NCI-H1092 (cell line): ENCODE results near the gene CCDC183.
"Not testable (repeated sequence)": the region's sequence is repeated elsewhere in the genome, so short reads cannot be mapped to it uniquely, and the experiment has no call there.

ENCODE experiments used
- DNase-seq: peaks from one replicate; lab custom pipeline; 2025; lab: John Stamatoyannopoulos, UW

Gene CCDC183

GRCh38 chr9:136824496-136825225 is 28.5 kb downstream of the CCDC183 start:
- DNase-seq: no peak

DNA sequence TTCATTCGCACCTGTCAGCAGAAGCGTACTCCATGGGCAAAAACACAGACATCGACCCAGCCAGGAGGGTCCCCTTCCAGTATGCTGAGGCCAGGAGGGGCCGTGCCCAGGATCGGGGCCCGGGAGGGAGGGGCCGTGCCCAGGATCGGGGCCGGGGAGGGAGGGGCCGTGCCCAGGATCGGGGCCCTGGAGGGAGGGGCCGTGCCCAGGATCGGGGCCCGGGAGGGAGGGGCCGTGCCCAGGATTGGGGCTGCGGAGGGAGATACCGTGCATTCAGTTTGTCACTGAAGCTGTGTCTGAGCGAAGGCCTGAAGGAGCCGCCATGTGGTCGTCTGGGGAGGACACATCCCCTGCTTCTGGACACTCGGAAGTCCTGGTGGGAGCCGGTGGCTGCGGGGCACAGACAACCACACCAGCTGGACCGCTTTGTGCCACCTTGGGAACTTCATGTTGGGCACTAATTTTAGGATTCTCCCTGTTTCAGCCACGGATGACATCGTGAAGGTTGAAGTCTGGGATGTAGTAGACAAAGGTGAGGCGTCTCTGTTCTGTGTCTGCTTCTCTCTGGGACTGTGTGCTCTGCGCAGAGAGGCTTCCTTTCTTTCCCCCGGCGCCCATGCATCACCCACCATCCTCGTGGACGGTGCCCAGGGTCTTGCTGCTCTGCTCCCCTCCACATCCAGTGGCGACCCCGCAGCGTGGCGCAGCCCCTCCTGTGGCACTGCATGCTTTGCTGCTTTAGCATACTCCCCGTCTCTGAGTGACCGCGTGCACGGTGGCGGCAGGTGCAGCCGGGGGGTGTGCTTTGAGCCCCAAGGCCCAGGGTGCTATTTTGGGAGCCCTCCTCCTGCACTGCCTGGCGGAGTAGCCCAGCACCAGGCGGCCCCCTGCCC is 29.4 kb downstream of the CCDC183 start:
- no peak for DNase-seq

GRCh38 chr9:136826188-136826541 is 30.0 kb downstream of the CCDC183 start:
- DNase-seq: no peak

GRCh38 chr9:136826703-136827582 is 30.8 kb downstream of the CCDC183 start:
- no peak for DNase-seq

GRCh38 chr9:136827794-136828473 is 31.8 kb downstream of the CCDC183 start:
- DNase-seq: no peak

- DNase-seq: no peak
Observed at GRCh38 chr9:136828474-136829140, 32.5 kb downstream of the CCDC183 start.

- DNase-seq: no peak
Observed at GRCh38 chr9:136829412-136829811, 33.3 kb downstream of the CCDC183 start.

DNA sequence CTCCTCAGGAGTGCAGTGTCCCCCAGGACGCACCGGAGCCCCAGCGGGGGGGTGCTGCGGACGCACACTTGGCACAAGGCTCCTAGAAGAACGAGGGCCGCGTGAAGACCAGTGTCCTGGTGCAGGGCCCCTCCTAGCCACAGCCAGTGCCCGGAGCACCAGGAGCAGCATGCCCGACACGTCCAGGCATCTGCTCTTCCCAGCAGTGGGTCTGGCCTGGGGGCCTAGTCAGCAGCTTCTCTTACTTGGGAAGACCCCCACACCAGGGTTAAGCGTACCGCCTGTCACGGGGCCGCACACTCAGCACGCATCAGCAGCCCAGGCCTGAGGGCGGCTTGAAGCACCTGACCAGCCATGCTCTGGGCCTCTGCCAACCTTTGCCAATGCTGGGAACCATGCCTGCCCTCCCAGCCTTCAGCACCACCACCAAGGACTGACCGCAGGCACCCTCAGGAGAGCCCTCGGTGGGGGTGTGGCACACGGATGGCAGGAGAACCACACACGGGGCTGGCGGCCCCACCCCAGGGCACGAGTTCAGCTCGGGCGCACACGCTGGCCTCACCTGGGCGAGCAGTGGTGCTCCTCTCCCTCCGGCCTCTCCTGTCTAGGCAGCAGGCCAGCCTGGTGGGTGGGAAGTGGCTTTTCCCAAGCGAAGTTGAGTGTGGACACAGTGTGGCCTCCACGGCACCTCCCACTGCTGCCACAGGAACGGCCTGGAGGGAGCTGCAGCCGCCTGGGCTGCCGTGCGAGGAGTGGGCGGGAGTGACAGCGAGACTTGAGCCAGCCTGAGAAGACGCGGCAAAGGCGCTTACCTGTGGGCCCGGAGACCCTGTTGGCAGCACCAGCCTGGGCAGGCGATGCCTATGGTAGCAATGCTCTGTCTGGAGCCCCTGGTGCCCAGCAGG is 34.1 kb downstream of the CCDC183 start:
- no peak for DNase-seq

DNA sequence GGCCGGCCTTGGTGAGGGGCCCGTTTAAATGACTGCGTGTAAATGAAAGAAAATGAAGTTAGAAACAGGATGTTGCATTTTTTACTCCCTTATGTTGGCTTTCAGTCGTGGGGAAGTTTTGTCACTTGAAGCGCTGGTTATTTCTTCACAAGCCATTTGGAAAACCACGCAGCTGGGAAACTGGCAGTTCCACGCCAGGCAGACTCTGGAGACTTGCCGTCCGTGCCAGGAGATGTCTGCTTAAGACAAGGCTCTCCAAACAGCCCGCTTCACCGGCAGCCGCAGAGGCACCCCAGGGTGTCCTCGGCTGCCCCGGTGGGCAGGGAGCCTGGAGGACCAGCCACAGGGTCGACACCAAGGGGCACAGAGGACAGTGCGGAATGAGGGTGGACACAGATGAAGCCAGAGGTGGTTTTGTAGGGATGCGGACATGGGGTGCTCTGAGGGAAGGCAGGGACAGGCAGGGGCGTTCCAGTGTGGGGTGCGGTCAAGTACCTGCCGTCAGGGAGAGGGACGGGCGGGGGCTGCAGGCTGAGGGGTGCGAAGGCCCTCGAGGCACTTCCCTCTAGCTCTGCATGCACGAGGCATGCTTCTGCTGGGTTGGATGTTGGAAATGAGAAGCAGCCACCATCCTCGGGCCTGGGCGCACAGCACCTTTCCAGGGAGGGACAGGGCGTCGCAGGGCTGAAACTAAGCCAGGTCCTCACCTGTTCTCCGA is 35.0 kb downstream of the CCDC183 start:
- DNase-seq: no peak

GRCh38 chr9:136831720-136832104 is 35.6 kb downstream of the CCDC183 start:
- DNase-seq: no peak

GRCh38 chr9:136832581-136832980 is 36.4 kb downstream of the CCDC183 start:
- DNase-seq: no peak

DNA sequence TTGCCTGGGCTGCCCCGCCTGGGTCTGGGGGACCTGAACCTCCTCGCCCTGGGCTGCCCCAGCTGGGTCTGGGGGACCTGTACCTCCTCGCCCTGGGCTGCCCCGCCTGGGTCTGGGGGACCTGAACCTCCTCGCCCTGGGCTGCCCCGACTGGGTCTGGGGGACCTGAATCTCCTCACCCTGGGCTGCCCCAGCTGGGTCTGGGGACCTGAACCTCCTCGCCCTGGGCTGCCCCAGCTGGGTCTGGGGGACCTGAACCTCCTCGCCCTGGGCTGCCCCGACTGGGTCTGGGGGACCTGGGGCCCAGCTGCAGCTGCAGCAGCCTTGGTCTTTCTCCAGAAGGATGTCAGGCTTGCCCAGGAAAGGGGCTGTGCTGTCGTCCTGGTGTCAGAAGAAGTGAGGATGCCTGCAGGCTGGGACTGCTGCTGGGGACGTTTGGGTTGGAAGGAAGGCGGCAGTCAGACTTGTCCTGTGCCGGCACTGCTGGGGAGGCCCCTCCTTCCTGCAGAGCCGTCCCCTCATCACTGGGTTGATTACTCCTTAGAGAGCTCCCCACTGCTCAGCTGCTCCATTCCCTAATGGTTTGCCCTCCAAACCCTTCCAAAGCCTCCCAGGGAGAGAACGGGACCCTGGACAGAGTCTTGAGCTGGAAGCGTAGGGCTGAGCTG is 37.4 kb downstream of the CCDC183 start:
- DNase-seq: not testable (repeated sequence)

- DNase-seq: no peak
Observed at GRCh38 chr9:136835162-136835931, 39.2 kb downstream of the CCDC183 start.

DNA sequence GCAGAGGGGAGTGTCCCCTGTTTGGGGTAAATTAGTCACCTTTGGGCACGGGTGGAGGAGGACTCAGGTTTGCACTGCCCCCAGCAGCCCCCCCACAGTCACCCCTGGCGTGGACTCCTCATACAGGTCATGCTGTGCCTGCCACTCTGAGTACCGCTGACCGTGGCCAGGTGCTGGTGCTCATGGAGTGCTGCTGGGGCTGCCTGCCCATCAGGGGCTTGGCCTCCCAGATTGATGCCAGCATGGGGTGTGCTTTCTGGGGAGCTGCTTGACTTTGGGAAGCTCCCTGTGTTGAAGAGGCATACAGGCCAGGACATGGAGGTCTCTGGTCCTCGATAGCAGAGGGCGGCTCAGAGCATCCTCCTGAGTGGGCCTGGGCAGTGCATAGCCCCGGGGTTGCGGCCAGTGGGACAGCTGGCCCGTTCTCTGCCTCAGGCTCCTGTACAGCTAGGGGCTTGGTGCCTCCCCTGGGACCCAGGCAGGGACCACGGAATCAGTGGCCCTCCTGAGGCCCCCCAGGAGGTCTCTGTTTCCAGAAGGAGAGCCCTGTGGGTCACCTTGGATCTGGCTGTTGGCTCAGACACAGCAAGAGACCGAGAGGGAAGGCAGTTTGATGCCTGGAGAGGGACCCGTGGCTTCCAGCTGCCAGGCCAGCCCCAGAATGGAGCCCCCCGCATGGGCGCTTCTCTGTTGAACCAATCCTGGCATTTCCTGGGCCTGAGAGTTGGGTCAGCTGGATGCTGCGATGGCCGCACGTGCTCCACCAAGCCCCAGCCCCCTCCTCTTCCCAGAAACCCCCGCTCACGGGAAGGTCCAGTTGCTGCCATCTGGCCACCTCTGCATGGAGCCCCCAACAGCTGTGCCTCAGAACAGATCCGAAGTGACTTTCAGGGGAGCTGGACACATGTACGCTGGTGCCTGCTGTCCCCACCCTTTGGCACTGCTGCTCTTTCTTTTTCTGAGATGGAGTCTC is 40.1 kb downstream of the CCDC183 start:
- no peak for DNase-seq

DNA sequence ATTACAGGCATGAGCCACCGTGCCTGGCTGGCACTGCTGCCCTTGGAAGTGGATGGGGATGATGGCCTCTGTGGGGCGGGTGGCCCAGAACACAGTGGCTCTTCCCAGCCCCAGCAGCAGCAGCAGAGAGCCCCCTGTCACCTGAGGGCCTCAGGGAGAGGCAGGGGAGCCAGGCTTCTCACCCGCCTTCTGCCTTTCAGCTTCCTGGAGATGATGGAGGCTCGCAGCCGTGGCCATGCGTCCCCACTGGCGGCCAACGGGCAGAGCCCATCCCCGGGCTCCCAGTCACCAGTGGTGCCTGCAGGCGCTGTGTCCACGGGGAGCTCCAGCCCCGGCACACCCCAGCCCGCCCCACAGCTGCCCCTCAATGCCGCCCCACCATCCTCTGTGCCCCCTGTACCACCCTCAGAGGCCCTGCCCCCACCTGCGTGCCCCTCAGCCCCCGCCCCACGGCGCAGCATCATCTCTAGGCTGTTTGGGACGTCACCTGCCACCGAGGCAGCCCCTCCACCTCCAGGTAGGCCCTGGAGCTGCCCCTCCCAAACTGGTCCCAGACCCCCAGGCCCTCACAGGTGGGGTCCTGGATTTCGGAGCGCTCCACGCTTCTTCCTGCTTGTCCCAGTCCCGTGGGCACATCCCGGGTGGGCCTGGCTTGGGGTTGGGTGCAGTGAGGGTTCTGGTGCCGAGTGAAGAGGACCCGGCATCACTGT is 41.2 kb downstream of the CCDC183 start:
- no peak for DNase-seq

DNA sequence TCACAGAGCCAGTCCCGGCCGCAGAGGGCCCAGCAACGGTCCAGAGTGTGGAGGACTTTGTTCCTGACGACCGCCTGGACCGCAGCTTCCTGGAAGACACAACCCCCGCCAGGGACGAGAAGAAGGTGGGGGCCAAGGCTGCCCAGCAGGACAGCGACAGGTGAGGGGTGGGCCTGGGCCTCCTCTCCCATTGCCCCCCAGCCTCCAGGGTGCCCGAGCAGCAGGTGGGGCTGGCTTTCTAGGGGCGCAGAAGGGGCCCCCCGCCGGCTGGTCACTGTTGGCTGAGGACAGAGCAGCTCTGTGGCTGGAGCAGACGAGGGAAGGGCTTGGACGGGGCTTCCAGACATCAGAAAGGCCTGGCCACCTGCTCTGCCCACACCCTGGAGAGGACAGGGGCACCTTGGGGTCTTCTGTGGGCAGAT is 41.7 kb downstream of the CCDC183 start:
- DNase-seq: not testable (repeated sequence)
